Mesendoderm (in vitro differentiated cells): Measurements from ENCODE around the gene PUS7L. TPM values are rescaled to one million over a fixed set of nuclear protein-coding genes. Genes with fewer than 3 reads are reported as not detected.

Experiments
- DNase-seq: peaks from one replicate; pipeline ENCODE4 v3.0.0; 2013
- H2AK5ac ChIP-seq: 2 replicates; pipeline ENCODE4 v1.6.1; 2013; ENCODE audit warnings: low read length, inconsistent platforms
- H2BK120ac ChIP-seq: 2 replicates; pipeline ENCODE4 v1.6.1; 2013; ENCODE audit warnings: low read depth, mild to moderate bottlenecking, low read length, moderate library complexity, mixed read lengths
- H2BK15ac ChIP-seq: replicated peaks from 2 replicates; pipeline ENCODE4 v1.6.1; 2013; ENCODE audit warnings: low read depth, mild to moderate bottlenecking, moderate library complexity
- H2BK5ac ChIP-seq: 2 replicates; pipeline ENCODE4 v1.6.1; 2013; ENCODE audit warnings: low read length, inconsistent platforms
- H3K18ac ChIP-seq: 2 replicates; pipeline ENCODE4 v1.6.1; 2013; ENCODE audit warnings: mild to moderate bottlenecking, low read length, mixed read lengths
- H3K23ac ChIP-seq: one replicate; pipeline ENCODE4 v1.6.1; 2013; ENCODE audit warnings: low read length
- H3K27ac ChIP-seq: 2 replicates; pipeline ENCODE4 v1.5.1; 2013; ENCODE audit warnings: low read depth, mild to moderate bottlenecking, inconsistent platforms, low read length, moderate library complexity
- H3K27me3 ChIP-seq: 2 replicates; pipeline ENCODE4 v1.6.1; 2013; ENCODE audit warnings: low read length, control low read depth, mild to moderate bottlenecking, inconsistent platforms; ENCODE audit not compliant: insufficient read depth, poor library complexity
- H3K36me3 ChIP-seq: 2 replicates; pipeline ENCODE4 v1.6.1; 2013; ENCODE audit warnings: low read length, inconsistent platforms; ENCODE audit not compliant: control insufficient read depth, insufficient read depth
- H3K4ac ChIP-seq: one replicate; pipeline ENCODE4 v1.6.1; 2013; ENCODE audit warnings: low read depth, mild to moderate bottlenecking, low read length, moderate library complexity
- H3K4me1 ChIP-seq: 2 replicates; pipeline ENCODE4 v1.6.1; 2013; ENCODE audit warnings: low read depth, low read length, inconsistent platforms; ENCODE audit not compliant: control insufficient read depth
- H3K4me2 ChIP-seq: 2 replicates; pipeline ENCODE4 v1.6.1; 2013; ENCODE audit warnings: low read length
- H3K4me3 ChIP-seq: 2 replicates; pipeline ENCODE4 v1.5.1; 2013; ENCODE audit warnings: mild to moderate bottlenecking, low read length
- H3K56ac ChIP-seq: one replicate; pipeline ENCODE4 v1.6.1; 2013; ENCODE audit warnings: low read length
- H3K79me1 ChIP-seq: 2 replicates; pipeline ENCODE4 v1.6.1; 2013; ENCODE audit warnings: low read length, inconsistent platforms
- H3K79me2 ChIP-seq: 2 replicates; pipeline ENCODE4 v1.6.1; 2013; ENCODE audit warnings: mild to moderate bottlenecking, low read length; ENCODE audit not compliant: control insufficient read depth, insufficient read depth
- H3K9ac ChIP-seq: 2 replicates; pipeline ENCODE4 v1.6.1; 2013; ENCODE audit warnings: low read length, inconsistent platforms
- H4K5ac ChIP-seq: one replicate; pipeline ENCODE4 v1.6.1; 2013; ENCODE audit warnings: low read length
- H4K8ac ChIP-seq: one replicate; pipeline ENCODE4 v1.6.1; 2013; ENCODE audit warnings: low read depth, mild to moderate bottlenecking, control low read depth, low read length, moderate library complexity
- WGBS: extraction: QIAGEN DNeasy Blood & Tissue Kit; methylation state at CpG from one replicate; pipeline ENCODE4 v1.1.7; 2013; ENCODE audit warnings: low lambda C conversion rate, missing lambda C conversion rate; ENCODE audit not compliant: insufficient coverage; ENCODE audit errors: extremely low coverage; 5-methylcytosine and 5-hydroxymethylcytosine counted together
- polyA plus RNA-seq, 2 experiments: library from polyadenylated mRNA; stranded (reverse); fragments of 200-250 nt; gene quantifications; one replicate each; pipeline ENCODE4 v1.2.3, GENCODE V29; 2013

The PUS7L gene
- polyA plus RNA-seq (2013, experiment 1 of 2): 17.1 TPM
- 16.3 TPM for polyA plus RNA-seq (2013, experiment 2 of 2)

GRCh38 chr12:43758728-43759563, at the start of gene PUS7L, which contains the start of gene IRAK4:
TSS of gene PUS7L (minus strand) at chr12:43758790. CDS start at chr12:43755245, 3,545 bp downstream.
TSS of gene IRAK4 (plus strand) at chr12:43758951. CDS start at chr12:43768112, 9,161 bp downstream.
- H3K4me3 ChIP-seq: peak within 1 kb of the TSS; percentile 66
- H4K5ac ChIP-seq: no peak within 1 kb of the TSS
- H3K27me3 ChIP-seq: no peaks in the 10 kb centered on the region
- H3K36me3 ChIP-seq: no peaks in the 10 kb centered on the region
- H3K79me2 ChIP-seq: no peaks in the 10 kb centered on the region
- H2BK5ac ChIP-seq: no peak within 1 kb of the TSS
- H3K18ac ChIP-seq: peak within 1 kb of the TSS; percentile 16
- DNase-seq: peak; percentile 98
- H3K4me1 ChIP-seq: no peaks in the 10 kb centered on the region
- H2BK15ac ChIP-seq: no peak within 1 kb of the TSS
- no CpG with 5 or more reads among the region's 54 CpGs for WGBS
- peak within 1 kb of the TSS; percentile 70 for H3K4me2 ChIP-seq
- H3K23ac ChIP-seq: no peak within 1 kb of the TSS
- H2AK5ac ChIP-seq: no peak within 1 kb of the TSS
- peak within 1 kb of the TSS; percentile 78 for H3K9ac ChIP-seq
- H3K79me1 ChIP-seq: peaks cover 4% of the 10 kb centered on the region
- no peak within 1 kb of the TSS for H2BK120ac ChIP-seq
- H4K8ac ChIP-seq: no peak within 1 kb of the TSS
- no peak within 1 kb of the TSS for H3K4ac ChIP-seq
- peak within 1 kb of the TSS; percentile 63 for H3K27ac ChIP-seq
- peak within 1 kb of the TSS; percentile 90 for H3K56ac ChIP-seq

GRCh38 chr12:43807386-43807785, 48.8 kb upstream of the PUS7L start:
- H3K27me3 ChIP-seq: no peaks in the 10 kb centered on the region
- no peak overlapping the region for H3K27ac ChIP-seq

GRCh38 chr12:43806737-43807072, 48.1 kb upstream of the PUS7L start:
- Histone ChIP-seq H3K79me1 (no peaks in the 10 kb centered on the region), H3K4me3 (no peak overlapping the region), H3K27me3 (no peaks in the 10 kb centered on the region), H3K27ac (no peak overlapping the region), H3K4me1 (no peaks in the 10 kb centered on the region), H3K79me2 (peaks cover 6% of the 10 kb centered on the region), H2AK5ac (no peak overlapping the region), H3K4ac (no peak overlapping the region), H4K8ac (no peak overlapping the region), H3K9ac (peak overlapping the region; percentile 87), H3K4me2 (peak overlapping the region; percentile 14), H3K23ac (no peak overlapping the region), H2BK5ac (no peak overlapping the region), H2BK15ac (no peak overlapping the region), H2BK120ac (no peak overlapping the region), H3K36me3 (no peaks in the 10 kb centered on the region), H4K5ac (peak overlapping the region; percentile 88), H3K18ac (no peak overlapping the region), H3K56ac (no peak overlapping the region)
- whole genome bisulfite sequencing: no CpG with 5 or more reads among the region's 3 CpGs
- DNase-seq: no peak

More at GRCh38 chr12:43807386-43807785, 48.8 kb upstream of the PUS7L start:
- H3K4me1 ChIP-seq: no peaks in the 10 kb centered on the region
- no peak for DNase-seq
- no peak overlapping the region for H2AK5ac ChIP-seq
- H4K5ac ChIP-seq: no peak overlapping the region
- no peak overlapping the region for H3K9ac ChIP-seq
- H3K36me3 ChIP-seq: no peaks in the 10 kb centered on the region
- H3K56ac ChIP-seq: no peak overlapping the region
- no peak overlapping the region for H2BK120ac ChIP-seq
- no peak overlapping the region for H2BK15ac ChIP-seq
- no CpG with 5 or more reads among the region's 3 CpGs for WGBS
- peaks cover 6% of the 10 kb centered on the region for H3K79me2 ChIP-seq
- no peak overlapping the region for H3K4ac ChIP-seq
- H3K79me1 ChIP-seq: no peaks in the 10 kb centered on the region
- H3K4me3 ChIP-seq: no peak overlapping the region
- no peak overlapping the region for H3K23ac ChIP-seq
- no peak overlapping the region for H3K18ac ChIP-seq
- H4K8ac ChIP-seq: no peak overlapping the region
- no peak overlapping the region for H3K4me2 ChIP-seq
- no peak overlapping the region for H2BK5ac ChIP-seq

GRCh38 chr12:43805860-43806736, 47.5 kb upstream of the PUS7L start, which contains the start of gene TWF1:
TSS of gene TWF1 (minus strand) at chr12:43806317. CDS start at chr12:43806245, 72 bp downstream.
- Histone ChIP-seq H3K79me2 (peaks cover 6% of the 10 kb centered on the region), H3K4ac (peak within 1 kb of the TSS; percentile 84), H3K18ac (peak within 1 kb of the TSS; percentile 88), H2BK120ac (no peak within 1 kb of the TSS), H3K27ac (peak within 1 kb of the TSS; percentile 96), H4K5ac (peak within 1 kb of the TSS; percentile 88), H3K36me3 (no peaks in the 10 kb centered on the region), H3K56ac (peak within 1 kb of the TSS; percentile 98), H2BK5ac (peak within 1 kb of the TSS; percentile 43), H3K23ac (no peak within 1 kb of the TSS), H3K79me1 (no peaks in the 10 kb centered on the region), H3K4me1 (no peaks in the 10 kb centered on the region), H3K4me3 (peak within 1 kb of the TSS; percentile 93), H3K4me2 (peak within 1 kb of the TSS; percentile 77), H2BK15ac (no peak within 1 kb of the TSS), H3K27me3 (no peaks in the 10 kb centered on the region), H4K8ac (no peak within 1 kb of the TSS), H2AK5ac (no peak within 1 kb of the TSS), H3K9ac (peak within 1 kb of the TSS; percentile 95)
- DNase-seq: peak; percentile 89
- WGBS: no CpG with 5 or more reads among the region's 89 CpGs

- Histone ChIP-seq H2BK120ac (no peak overlapping the region), H3K4me1 (no peaks in the 10 kb centered on the region), H3K9ac (peak overlapping the region; percentile 95), H2BK5ac (no peak overlapping the region), H3K36me3 (no peaks in the 10 kb centered on the region), H2BK15ac (no peak overlapping the region), H3K27me3 (no peaks in the 10 kb centered on the region), H3K4me3 (peak overlapping the region; percentile 93), H3K27ac (peak overlapping the region; percentile 96), H3K4me2 (peak overlapping the region; percentile 77), H3K56ac (peak overlapping the region; percentile 98), H3K4ac (no peak overlapping the region), H3K79me2 (peaks cover 6% of the 10 kb centered on the region), H3K18ac (no peak overlapping the region), H2AK5ac (no peak overlapping the region), H4K5ac (no peak overlapping the region), H3K23ac (no peak overlapping the region), H3K79me1 (no peaks in the 10 kb centered on the region), H4K8ac (no peak overlapping the region)
- no peak for DNase-seq
- WGBS: no CpG with 5 or more reads among the region's 20 CpGs
Observed at GRCh38 chr12:43805149-43805859, 46.7 kb upstream of the PUS7L start.
